GM19240 (cell line): ENCODE results near the gene ALKBH3.

Experiments used
- DNase-seq: peaks from one replicate; pipeline ENCODE4 v3.0.0; 2011; ENCODE audit warnings: low spot score; ENCODE audit not compliant: insufficient read length

The ALKBH3 gene

GRCh38 chr11:43894546-43894945, 13.9 kb downstream of the ALKBH3 start:
- no peak for DNase-seq

DNA sequence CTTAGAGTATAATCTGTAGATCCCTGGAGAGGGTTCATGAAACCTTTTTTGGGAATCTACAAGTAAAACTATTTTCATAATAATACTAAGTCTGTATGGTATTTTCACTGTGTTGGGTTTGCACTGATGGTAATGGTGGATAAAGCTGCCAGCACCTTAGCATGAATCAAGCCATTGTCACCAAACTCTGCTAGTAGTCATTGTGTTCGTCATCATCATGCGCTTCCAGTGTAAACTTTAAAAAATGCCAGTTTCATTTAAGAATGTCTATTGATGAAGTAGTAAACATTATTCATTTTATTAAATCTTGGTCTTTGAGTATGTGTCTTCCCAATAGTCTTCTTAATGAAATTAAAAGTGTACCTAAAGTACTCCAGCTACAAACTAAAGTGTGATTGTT, 15.0 kb downstream of the ALKBH3 start:
- no peak for DNase-seq

DNA sequence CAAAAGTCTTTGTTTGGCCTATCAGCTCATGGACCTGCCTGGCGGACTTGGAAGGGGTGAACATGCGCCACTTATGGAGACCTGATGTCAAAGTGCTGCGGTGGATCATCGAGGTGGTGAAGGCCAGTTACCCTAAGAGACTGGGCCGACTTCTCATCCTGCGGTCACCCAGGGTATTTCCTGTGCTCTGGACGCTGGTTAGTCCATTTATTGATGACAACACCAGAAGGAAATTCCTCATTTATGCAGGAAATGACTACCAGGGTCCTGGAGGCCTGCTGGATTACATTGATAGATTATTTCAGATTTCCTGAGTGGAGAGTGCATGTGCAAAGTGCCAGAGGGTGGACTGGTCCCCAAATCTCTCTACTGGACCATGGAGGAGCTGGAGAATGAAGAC, 17.9 kb downstream of the ALKBH3 start:
- no peak for DNase-seq

DNA sequence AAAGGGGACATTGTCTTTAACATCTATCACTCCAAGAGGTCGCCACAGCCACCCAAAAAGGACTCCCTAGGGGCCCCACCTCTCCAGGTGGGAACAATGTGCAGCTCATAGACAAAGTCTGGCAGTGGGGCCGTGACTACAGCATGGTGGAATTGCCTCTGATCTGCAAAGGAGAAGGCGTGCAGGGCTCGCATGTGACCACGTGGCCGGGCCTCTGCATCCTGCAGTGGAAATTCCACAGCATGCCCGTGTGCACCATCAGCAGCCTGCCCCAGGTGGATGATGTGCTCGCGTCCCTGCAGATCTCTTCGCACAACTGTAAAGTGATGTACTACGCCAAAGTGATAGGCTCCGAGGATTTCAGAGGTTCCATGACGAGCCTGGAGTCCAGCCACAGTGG, 18.5 kb downstream of the ALKBH3 start:
- no peak for DNase-seq

DNA sequence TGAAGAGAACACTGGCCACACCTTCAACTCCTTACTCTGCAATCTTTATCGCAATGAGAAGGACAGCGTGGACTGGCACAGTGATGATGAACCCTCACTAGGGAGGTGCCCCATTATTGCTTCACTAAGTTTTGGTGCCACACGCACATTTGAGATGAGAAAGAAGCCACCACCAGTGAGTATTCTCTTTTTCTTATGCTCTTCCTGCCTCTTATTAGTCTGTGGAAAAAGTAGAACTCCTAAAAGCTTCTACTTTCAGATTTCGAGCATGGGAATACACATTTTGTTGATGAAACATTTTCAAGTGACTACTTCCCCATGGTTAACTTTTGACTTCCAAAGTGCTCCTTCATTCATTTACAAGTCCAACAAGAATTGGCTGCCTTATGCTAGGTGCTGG, 20.9 kb downstream of the ALKBH3 start:
- DNase-seq: no peak

DNA sequence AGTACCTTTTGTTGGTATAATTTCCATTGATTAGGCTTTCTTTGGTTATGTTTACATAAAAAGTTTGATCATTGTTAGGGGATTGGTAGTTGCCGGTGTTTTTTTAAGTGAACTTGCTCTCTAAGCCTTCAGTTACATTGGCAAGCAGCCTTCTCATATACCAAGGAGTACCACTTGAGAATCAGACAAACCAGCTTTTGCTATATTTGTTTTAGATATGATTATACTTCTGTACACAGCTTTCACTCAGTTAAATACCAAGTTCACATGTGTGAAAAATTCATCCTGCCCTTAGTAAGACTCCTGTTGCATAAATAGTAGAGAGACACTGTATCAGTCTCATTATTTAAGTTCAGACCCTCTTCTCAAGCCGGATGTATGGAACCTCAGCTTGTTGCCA, 22.4 kb downstream of the ALKBH3 start:
- DNase-seq: no peak

DNA sequence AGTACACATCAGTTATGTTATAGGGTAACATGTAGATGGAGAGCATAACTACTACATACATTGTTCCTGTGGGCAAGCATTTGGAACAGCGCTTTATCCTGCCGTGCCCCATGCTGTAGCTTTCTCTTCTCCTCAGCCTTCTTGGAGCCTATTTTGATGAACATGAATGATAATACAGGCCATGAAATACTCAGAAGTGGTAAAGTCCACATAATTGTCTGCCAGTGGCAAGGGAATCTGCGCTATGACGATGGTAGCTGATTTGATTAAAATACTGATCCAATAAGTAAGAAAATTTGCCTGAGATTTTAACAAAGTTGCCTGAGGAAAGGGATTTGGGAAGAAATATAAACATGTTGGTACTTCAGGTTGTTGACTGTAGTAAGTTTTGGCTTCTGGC, 23.3 kb downstream of the ALKBH3 start:
- no peak for DNase-seq

GRCh38 chr11:43904742-43905535, 24.3 kb downstream of the ALKBH3 start:
- no peak for DNase-seq

GRCh38 chr11:43905813-43906241, 25.2 kb downstream of the ALKBH3 start:
- DNase-seq: no peak

DNA sequence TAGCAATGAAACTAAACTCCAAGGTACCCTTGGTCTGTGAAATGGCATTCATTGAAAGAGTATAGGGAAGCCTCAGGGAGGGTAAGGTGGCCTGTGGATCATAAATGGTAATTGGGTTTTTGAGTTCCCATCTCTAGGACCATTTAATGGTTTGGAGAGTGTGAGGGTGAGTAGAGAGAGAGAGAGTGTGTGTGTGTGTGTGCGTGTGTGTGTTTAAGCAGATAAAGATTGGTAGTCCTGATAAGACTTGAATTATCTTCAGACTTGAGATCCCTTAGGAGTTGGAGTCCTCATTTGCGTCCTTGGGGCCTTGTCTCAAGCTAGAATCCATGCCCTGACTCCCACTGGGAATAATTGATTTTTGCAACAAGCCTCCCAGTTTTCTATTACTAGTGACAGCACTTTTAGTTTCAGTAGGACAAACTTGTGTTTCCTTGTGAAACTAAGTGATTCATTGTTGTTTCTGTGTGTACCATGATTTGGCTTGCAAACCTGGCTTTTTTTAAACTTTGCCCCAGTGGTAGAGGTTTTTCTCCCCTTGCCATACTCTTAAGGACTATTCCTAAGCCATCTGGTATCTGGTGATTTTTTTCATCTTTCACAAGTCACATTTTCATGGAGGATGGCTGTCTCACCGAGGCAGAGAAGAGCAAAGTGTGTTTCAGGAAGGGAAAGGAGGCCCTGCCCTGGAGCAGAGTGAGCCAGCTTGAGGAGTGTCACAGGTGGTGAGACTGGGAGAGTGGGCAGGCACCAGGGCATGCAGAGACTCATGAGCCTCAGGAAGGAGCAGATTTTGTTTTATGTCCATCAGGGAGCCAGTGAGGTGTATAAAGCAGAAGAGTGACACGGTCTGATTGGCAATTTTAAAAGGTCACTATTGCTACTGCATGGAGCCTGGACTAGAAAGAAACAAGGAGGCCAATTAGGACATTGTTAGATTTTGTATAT, 26.7 kb downstream of the ALKBH3 start:
- no peak for DNase-seq

DNA sequence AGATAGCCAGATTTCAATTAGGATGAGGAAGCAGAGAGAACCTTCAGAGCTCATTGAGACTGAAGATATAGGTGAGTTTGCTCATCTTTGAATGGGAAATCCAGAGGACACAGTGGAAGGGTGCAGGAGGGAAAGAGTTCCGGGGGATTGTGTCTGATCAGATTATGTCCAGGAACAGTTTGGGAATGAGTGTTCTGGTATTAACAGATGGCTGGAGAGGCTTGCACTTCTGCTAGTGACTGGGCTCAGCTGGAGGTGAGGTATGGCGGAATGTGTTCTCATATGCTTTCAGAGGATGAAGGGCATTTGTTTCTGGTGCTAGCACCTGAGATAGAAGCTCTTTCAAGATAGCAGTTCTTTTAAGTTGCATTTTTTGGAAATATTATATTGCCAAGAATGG, 27.6 kb downstream of the ALKBH3 start:
- no peak for DNase-seq

DNA sequence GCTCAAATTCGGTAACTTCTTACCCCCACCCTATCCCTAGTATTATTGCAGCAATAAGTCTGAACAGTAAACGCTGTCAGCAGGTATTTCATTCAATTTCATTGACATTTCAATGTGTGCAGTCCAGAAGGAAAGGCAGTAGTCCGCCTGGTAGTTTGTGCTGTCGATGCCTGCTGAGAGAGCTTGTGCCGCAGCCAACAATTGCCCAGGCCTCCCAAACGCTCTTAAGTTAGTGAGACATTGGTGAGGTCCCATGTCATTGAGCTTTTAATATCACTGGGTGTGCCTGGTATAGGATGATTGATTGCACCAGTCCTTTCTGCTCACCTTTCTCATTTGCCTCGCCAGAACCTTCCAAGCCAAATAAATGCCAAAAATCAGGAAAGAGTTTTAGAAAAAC, 28.1 kb downstream of the ALKBH3 start:
- DNase-seq: no peak

DNA sequence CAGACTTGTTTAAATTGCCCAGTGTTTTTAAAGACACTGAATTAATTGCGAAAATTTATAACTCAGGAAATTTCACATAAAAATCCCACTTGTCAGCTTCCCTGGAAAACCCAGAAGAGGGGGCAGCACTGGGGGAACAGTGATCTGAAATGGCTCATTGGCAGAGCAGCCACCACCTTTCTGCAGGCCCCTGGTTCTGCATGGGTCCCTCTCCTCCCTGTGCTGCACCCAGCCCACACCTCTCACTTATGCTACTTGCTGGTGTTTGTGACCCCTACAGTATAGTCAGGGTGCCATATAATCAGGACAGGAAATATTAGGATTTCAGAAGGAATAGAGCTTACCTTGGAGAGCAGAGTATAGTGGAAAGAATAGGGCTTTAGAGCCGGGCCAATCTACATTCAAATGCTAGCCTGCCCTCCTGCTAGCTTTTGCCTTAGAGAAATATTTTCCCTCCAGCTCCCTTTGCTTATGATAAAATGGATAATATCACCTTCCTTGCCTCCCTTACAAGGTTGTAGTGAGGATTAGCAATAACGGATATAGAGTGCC, 33.3 kb downstream of the ALKBH3 start:
- DNase-seq: no peak

- no peak for DNase-seq
Measured at GRCh38 chr11:43914466-43914865, 33.8 kb downstream of the ALKBH3 start.

- DNase-seq: no peak
Measured at GRCh38 chr11:43916621-43917020, 36.0 kb downstream of the ALKBH3 start.

- no peak for DNase-seq
Measured at GRCh38 chr11:43917851-43918250, 37.2 kb downstream of the ALKBH3 start.

DNA sequence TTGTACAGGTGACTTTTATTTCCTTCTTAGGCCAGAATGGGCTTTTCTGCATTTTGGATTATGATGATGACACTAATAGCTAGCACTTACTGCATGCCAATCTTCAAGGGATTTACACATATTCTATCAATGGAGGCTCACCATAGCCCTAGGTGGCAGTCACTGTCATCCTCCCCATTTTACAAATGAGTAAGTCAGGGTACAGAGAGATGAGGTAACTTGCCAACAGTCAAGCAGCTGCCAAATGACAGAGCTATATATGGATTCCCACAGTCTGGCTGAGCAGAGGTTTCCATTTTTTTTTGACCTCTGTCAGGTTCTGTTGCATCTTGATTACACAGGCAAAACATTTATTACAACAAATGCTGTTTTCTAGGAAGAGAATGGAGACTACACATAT, 38.0 kb downstream of the ALKBH3 start:
- DNase-seq: no peak

DNA sequence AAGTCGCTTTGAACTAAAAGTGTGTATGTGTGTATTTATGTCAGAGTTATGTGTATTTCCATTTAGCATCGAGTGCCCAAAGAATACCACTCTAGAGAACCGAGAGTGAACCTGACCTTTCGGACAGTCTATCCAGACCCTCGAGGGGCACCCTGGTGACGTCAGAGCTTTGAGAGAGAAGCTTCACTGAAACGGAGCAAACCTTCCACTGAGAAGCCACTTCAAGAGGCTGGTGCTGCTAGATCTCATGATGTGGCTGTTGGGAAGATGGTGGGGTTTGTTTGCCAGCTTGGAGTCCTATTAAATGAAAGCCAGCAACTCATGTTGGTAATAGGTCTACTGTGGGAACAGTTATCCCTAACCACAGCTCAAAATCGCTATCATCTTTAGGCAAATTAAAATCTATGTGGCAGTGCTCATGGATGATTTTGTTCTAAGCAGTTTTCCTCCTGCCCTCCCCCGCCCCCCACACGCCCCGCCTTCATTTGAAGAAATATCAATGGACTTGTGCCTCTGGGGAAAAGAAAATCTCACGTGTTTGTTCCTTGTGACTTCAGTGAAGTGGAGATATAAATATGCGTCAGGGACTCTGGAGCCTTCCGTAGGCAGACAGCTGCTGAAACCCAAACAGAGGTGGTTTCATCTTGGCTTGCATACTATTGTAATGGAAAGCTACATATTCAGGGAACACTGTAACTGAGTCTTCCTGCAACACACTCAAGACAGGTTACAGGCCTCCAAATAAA, 39.4 kb downstream of the ALKBH3 start:
- no peak for DNase-seq

GRCh38 chr11:43920598-43921419, 40.2 kb downstream of the ALKBH3 start:
- no peak for DNase-seq

DNA sequence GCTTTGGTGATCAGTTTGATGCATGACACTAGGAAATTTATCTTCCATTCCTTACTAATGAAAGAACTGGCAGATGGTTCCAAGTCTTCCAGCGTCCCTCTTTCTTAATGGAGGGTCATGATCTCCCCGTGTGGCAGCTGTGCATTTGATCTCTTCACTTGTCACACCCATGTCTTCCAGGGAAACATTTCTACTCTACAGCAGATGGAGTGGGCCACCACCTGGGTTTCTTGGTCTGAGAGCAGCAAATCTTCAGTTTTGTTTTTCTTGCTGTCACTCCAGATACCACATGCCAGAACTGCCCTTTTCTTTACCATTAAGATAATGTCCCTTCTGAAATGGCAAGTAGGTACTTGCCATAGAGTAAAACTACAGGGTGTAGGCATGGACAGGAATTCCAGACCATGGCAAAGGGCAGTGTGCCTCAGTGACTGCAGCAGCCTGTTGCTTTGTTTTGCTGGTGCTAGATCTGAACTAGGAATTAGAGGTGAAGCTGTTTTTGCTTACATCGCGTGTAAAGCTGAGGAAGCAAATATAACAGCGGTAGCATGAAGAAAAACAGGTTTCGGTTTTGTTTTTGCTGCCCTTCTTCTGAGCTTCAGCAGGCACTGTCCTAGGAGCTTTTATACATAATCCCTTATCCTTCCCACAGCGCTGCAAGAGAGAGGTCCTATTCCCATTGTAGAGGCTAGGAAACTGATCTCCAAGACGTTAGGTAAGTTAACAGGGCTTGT, 41.1 kb downstream of the ALKBH3 start:
- DNase-seq: no peak
